Subcutaneous adipose tissue (tissue), 4 donors: ENCODE measurements around the gene SUGT1. TPM values are rescaled to one million over a fixed set of nuclear protein-coding genes. Genes with fewer than 3 reads are reported as not detected.

ENCODE experiments used
- total RNA-seq, 4 donors: library from RNA; depleted of rRNA; stranded (reverse); fragments of >200 nt; gene quantifications; one replicate each; pipeline ENCODE4 v1.1.0, GENCODE V29; 2016
- TF ChIP-seq, protein P1 (sequence below): fragments of 450-650 bp; IDR thresholded peaks from one replicate; pipeline ENCODE4 v1.5.1; 2016; ENCODE audit warnings: low read depth, mild to moderate bottlenecking, control low read depth, antibody characterized with exemption, moderate library complexity

The SUGT1 gene
- total RNA-seq, 4 donors from 2014 or later = 29.9 to 44.3 (median 35.6) TPM

DNA sequence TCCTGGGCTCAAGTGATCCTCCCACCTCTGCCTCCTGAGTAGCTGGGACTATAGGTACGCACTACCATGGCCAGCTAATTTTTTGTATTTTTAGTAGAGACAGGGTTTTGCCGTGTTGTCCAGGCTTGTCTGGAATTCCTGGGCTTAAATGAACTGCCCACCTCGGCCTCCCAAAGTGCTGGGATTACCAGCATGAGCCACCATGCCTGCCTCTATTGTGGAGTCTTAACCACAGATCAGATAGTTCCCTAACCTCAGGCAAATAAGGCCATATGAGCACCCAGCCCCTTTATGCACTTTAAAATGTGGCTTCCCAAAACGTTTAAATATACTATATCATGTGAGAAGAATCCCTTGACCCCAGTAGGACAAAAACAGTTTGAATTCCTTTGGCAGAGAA is 70.5 kb downstream of the SUGT1 start:
- TF ChIP-seq, protein P1, sequence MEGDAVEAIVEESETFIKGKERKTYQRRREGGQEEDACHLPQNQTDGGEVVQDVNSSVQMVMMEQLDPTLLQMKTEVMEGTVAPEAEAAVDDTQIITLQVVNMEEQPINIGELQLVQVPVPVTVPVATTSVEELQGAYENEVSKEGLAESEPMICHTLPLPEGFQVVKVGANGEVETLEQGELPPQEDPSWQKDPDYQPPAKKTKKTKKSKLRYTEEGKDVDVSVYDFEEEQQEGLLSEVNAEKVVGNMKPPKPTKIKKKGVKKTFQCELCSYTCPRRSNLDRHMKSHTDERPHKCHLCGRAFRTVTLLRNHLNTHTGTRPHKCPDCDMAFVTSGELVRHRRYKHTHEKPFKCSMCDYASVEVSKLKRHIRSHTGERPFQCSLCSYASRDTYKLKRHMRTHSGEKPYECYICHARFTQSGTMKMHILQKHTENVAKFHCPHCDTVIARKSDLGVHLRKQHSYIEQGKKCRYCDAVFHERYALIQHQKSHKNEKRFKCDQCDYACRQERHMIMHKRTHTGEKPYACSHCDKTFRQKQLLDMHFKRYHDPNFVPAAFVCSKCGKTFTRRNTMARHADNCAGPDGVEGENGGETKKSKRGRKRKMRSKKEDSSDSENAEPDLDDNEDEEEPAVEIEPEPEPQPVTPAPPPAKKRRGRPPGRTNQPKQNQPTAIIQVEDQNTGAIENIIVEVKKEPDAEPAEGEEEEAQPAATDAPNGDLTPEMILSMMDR = no peak

DNA sequence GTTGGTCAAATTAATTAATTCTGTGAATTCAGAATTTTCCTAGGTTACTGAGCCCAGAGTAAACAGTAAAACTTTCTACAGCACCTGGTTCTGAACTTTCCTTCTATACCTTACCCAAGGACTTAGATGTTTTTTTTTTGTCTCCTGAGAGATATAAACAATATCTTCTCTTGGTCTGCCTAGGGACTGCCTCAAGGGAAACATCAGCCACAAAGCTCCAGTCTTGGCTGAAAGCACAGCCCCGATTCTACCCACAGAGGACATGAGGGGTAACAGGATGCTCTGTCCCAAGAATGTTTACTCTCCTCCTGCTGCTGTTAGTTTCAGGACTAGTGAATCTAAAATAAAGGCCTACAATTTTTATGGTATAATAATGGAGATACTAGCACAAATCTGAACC is 72.7 kb downstream of the SUGT1 start:
- TF ChIP-seq, protein P1 = no peak

- TF ChIP-seq, protein P1 = no peak
These were observed 73.6 kb downstream of the SUGT1 start for GRCh38 chr13:52726258-52726657.

GRCh38 chr13:52734075-52734623 is 81.5 kb downstream of the SUGT1 start:
- TF ChIP-seq, protein P1 = no peak

DNA sequence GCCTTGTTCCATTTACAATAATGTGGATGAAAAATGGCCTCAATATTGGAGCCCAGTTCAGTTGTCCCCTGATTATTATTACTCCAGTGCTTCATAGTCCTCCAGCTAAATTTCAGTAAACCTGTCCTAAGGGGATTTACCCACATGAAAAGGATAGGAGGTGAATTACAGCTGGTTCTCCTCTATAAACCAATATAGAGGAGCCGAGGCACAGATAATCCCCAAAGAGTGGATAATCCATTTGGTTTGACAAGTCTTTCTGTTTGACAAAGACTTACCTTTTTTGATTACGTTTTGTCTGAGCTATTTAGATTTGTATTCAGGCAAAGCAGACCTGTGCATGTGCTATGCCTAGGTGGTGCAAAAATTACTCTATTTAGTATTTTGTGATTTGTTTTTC is 84.3 kb downstream of the SUGT1 start:
- TF ChIP-seq, protein P1 = no peak

GRCh38 chr13:52737451-52737850 is 84.8 kb downstream of the SUGT1 start:
- TF ChIP-seq, protein P1 = no peak

- TF ChIP-seq, protein P1 = no peak
These were observed 85.3 kb downstream of the SUGT1 start for GRCh38 chr13:52737965-52738364.
